D721Med (cell line): ENCODE results near the gene HTR3C.
"Not testable (repeated sequence)": the region's sequence is repeated elsewhere in the genome, so short reads cannot be mapped to it uniquely, and the experiment has no call there.

Experiments
- DNase-seq: peaks from one replicate; pipeline ENCODE4 v3.0.0; 2011; ENCODE audit warnings: low spot score; ENCODE audit not compliant: insufficient read length
- FAIRE-seq: peaks from 2 replicates; lab custom pipeline; 2011; peaks lifted over from hg19 to GRCh38; lab: Jason Lieb, UNC
- CTCF ChIP-seq: IDR thresholded peaks from 2 replicates; pipeline ENCODE4 v1.5.1; 2012; ENCODE audit warnings: mild to moderate bottlenecking, control low read depth; ENCODE audit not compliant: insufficient read depth; ENCODE audit errors: missing control alignments

HTR3C gene

GRCh38 chr3:184062637-184063036 is 9.8 kb downstream of the HTR3C start:
- no peak for TF ChIP-seq CTCF
- FAIRE-seq: no peak
- DNase-seq: no peak

DNA sequence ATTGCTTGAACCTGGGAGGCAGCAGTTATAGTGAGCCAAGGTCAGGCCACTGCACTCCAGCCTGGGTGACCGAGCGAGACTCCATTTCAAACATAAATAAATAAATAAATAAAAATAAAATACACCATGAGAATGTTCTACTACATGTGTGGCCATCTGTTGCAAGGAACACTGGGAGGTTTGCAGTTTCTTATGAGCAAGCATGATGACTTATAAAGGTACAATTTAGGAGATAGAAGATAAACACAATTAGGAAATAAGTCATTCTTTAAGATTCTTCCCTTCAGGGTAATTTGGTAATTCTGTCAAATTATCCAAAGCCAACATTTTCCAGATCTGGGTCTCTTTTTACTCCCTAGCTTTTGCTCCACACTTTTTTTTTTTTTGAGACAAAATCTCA is 13.4 kb downstream of the HTR3C start:
- DNase-seq: no peak
- FAIRE-seq: no peak
- TF ChIP-seq CTCF: no peak

GRCh38 chr3:184067573-184068055 is 14.8 kb downstream of the HTR3C start:
- TF ChIP-seq CTCF: no peak
- no peak for DNase-seq
- no peak for FAIRE-seq

DNA sequence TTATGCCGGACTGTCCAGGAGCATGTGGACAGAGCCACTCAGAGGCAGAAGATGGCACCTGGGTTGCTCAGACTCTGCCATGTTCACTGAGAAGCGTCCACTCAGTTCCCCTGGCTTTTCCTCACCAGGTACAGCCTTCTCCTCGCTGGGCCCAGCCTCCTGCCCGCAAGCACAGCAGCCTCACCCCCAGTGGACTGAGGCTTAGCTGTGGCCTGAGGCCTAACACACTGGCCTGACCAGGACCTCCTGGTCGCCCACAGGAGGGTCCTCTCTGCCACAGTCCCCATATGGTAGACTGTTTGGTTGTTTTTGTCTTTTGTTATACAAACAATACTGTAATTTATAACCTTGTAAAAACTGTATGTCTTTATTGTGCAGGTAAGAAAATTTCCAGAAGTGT is 15.5 kb downstream of the HTR3C start:
- no peak for FAIRE-seq
- no peak for TF ChIP-seq CTCF
- DNase-seq: no peak

DNA sequence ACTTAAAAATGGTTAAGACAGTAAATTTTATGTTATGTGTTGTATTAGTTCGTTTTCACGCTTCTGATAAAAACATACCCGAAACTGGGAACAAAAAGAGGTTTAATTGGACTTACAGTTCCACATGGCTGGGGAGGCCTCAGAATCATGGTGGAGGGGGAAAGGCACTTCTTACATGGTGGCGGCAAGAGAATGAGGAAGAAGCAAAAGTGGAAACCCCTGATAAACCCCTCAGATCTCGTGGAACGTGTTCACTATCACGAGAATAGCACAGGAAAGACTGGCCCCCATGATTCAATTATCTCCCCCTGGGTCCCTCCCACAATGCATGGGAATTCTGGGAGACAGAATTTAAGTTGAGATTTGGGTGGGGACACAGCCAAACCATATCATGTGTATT is 18.3 kb downstream of the HTR3C start:
- not testable (repeated sequence) for DNase-seq, FAIRE-seq

GRCh38 chr3:184073621-184074020 is 20.8 kb downstream of the HTR3C start:
- no peak for TF ChIP-seq CTCF
- DNase-seq: no peak
- FAIRE-seq: no peak

DNA sequence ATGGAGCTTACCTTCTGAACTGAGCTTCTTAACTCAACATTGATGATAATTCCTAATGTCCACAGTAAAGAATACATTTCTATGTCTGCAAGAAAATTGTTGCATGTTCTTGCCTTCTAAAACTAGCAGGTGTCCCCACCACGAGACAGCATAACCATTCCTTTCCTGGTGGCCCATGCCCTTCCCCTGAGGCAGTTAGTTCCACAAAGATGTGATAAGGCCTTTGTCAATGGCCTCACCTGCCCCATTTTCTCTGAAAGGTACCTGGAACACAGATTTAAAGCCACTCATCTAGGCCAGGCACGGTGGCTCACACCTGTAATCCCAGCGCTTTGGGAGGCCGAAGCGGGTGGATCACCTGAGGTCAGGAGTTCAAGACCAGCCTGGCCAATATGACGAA is 23.1 kb downstream of the HTR3C start:
- no peak for DNase-seq
- FAIRE-seq: no peak
- TF ChIP-seq CTCF: no peak

DNA sequence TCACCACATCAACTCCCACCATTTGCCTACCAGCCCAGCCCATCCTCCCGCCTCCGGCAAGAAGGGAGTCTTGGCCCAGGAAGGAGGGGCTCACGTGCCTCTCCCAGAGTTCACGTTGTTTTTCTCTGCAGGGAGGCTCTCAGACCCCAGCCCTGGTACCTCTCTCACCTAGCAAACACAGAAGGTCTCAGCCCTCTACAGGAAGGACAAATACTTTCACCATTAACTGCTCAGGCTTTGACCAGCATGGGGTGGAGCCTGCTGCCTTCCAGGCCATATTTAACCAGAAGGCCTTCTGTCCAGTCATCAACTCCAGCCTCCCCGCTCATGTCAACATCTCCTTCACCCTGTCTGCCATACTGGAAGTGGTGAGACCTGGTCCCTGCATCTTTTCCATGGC is 25.0 kb downstream of the HTR3C start:
- FAIRE-seq: no peak
- no peak for TF ChIP-seq CTCF
- no peak for DNase-seq
